ENCODE results near the gene MASP1.
"Not testable (repeated sequence)": the region's sequence is repeated elsewhere in the genome, so short reads cannot be mapped to it uniquely, and the experiment has no call there.

Gene MASP1

DNA sequence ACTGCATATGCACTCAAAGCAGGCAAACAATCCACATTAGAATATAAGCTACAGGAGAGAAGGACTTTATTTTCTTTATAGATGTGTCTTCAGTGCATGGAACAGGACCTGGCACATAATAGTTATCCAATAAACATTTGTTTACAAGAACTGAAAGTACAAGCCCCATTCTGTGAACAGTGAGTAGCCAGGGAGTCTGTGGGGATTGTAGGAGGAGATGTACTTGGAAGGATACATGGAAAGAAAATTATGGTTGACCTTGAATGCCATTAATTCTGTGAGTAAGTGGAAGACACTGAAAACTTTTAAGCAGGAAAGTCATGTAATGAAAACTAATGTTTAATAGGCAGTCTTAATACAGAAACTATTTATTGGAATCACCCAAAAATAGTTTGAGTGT, 28.3 kb downstream of the MASP1 start:
- no peak for DNase-seq

DNA sequence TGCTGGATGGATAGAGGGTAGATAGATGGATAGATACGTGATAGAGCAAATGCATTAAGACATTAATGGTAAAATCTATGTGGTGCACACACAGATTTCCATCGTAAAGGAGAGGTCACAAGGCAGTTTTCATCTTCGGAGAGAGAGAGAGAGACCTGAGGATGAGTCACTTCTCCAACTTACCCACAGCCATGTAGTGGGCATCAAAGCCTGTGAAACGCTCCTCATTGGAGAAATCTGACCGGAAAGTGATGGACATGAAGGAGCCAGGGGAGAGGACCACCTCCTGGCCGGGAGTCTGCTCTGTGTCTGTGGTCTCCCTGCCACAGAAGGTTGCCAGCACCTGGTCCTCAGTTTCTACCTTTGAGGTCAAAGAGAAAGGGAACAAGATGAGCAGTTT, 29.2 kb downstream of the MASP1 start:
- DNase-seq: no peak

DNA sequence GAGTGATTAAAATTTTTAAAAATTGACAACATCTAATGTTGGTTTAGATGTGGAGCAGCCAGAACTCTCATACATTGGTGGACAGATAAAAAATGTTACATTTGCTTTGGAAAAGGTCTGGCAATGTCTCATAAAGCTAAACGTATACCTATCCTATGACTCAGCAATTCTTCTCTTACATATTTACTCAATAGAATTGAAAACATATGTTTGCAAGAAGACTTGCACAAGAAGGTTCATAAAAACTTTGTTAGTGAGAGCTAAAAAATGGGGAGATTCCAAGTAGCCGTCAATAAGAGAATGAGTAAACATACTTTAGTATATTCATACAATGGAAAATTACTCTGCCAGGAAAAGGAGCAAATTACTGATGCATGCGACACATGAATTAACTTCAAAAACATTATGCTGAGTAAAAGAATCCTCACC, 30.0 kb downstream of the MASP1 start:
- DNase-seq: no peak

DNA sequence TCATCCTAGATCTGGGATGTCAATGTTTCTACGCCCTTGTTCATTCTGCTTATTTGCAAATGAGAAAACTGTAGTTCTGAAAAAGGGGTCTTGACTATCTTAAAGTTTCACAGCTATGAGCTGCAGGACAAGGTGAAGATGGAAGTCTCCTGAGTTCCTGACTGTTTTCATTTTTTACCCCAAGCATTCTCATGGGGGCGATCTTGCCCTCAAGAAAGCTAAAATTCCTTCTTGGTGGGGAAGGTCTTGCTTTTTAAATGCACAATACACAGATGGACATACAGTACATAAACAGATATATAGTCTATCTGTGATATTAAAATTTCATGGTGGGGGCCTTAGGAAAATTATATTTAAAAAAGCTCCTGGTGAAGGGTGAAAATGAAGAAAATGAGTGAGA, 32.4 kb downstream of the MASP1 start:
- no peak for DNase-seq

DNA sequence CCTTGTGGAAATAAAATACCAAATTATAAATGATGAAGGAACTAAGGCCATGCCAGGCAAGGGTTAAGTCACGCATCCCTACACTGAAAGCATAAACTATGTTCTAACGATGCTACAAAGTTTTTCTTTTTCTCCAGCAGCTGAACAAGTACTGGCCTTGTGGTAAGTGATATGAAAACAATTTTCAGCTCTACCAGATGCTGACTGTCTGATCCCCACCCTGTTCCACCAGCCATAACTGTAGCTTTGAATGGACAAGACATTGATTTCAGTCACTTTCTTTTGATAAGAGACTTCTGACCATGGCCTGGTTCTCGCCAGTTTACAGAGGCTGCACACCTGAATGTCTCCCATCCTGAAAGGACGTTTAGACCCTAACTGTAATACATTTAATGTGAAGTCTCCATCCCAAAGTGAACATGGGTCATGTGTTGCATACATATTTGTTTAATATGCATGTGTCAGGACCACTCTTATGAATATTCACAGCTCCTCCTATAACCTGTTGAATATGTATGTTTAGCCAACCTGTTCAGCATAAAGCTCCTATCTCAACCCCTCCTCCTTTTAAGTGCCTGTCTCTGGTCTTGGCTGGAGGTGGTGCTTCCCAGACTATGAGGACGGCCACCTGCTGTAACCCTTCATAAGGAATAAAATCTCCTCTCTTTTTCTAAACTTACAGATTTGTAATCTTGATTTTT, 33.4 kb downstream of the MASP1 start:
- DNase-seq: no peak

DNA sequence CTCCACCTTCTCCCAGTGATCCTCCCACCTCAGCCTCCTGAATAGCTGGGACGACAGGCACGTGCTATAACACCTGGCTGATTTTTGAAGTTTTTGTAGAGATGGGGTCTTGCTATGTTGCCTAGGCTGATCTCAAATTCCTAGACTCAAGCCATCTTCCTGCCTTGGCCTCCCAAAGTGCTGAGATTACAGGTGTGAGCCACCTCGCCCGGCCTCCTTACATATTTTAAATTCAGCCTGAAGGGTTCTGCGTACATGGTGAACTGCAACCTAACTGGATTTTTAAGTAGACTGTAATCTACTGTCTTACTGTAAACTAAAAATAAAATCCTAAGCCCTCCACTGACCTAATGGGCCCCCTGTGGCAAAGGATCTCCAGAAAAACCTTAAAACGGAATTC, 34.1 kb downstream of the MASP1 start:
- DNase-seq: no peak

DNA sequence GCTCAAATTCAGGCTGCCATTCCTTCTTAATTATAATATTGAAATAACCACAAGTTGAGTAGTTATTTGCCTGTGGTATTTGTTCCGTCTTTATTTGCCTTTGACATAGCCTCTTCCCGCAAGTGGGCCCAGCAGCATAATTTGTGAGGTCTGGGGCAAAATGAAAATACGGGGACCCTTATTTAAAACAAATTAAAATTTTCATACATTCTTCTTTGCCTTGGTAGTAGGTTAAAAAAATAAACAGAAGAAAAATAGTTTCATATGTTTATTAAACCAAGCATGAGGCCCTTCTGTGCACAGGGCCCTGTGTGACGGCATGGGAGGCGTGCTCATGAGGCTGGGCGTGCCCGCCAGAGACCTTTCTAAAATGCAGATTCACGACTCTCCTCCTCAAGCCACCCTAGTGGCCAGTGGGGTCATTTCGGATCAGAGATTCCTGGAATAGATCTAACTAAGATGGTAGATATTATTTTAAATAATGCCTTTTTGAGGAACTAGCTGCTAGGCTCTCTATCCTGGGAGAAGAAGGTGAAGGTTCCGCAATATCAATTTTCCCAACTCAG, 35.4 kb downstream of the MASP1 start:
- no peak for DNase-seq

DNA sequence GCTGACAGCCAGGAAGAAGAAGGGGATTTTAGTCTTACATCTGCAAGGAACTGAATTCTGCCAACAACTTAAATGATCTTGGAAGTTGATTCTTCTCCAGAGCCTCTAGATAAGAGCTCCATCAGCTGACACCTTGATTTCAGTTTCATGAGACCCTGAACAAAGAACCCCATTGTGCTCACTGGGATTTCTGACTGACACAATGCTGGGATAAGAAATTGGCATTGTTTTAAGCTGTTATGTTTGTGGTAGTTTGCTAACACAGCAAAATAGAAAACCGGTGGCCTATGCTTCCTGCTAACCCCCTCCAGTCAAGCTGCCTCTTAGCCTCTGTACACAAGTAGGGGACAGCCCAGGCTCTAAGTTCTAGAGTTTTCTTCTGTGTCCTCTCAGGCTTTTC, 36.2 kb downstream of the MASP1 start:
- DNase-seq: no peak

DNA sequence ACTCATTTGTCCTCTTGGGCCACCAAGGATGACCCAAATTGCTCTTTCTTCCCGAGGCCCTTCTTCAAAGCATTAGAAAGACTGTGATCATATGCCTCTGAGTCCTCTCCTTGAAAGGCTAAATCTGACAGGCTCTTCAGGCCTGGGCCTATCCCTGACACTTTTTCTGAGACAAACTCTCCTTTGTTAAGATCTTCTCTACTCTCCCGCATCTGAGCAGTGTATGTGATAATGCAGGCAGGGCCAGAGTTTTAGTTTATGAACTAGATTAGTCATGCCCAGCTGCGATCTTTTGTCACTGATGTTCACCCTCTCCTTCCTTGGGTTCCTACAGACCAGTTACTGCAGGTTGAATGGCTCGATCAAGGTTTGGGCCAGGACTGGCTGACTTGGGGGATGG, 39.2 kb downstream of the MASP1 start:
- no peak for DNase-seq

DNA sequence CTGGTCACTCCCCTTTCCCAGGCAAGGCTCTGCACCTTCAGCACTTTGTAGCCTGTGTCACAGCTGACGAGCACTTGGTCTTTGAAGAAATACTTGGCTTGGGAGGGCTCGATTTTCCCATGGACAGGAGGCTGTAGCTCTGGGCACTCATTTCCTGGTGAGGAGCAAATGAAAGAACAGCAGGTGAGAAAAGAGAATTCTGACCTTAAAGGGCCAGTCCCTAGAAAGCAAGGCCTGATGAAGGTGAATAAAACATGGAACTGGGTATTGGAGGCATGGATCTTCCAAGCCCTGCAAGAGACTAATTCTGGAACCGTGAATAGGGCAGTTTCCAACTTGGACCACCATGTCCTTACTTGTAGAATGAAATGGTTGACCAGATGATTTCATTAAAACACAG, 39.9 kb downstream of the MASP1 start:
- no peak for DNase-seq

DNA sequence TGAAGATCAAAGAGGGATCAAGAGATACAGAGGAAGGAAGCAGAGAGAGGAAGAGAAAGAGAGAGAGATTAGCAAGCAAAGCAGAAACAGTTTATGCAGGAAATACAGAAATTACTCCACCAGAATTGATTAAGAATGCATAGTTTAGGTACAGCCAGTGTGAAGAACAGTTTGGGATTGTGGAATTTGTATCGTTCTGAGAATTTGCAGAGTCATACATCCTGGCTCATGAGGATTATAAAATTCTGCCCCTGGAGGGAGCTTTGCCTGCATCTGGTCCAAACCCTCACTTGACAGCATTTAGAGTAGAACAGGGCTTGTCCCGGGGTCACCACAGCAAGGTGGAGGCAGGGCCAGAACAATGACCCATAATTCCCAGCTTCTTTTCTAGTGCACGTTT, 44.1 kb downstream of the MASP1 start:
- DNase-seq: no peak

DNA sequence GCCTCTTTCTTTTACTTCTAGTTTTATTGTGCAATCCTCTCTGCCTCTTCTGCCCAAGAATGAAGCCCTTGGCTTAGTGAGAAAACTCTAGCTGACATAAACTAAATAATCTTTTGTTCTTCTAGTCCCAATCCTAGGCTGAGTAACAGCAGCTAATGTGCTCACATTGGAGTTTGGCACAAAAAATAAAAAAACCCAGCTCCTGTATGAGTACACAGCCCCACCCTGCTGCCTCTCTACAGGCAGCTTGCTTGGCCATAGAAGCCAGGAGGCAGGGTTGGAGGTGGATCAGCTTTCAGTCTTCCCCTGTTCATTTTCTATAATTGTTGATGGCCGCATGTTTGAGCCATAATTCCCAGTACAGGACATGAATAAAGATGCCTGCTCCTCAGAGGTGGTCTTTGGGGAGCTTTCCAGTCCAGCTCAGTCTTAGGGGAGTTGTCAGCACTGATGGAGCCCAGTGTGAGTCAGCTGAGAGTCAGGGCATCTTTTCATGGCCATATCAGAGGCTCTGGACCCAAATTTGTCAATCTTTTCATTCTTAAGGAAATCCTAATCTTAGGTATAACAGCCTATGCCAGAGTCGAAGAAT, 47.5 kb downstream of the MASP1 start:
- DNase-seq: no peak

DNA sequence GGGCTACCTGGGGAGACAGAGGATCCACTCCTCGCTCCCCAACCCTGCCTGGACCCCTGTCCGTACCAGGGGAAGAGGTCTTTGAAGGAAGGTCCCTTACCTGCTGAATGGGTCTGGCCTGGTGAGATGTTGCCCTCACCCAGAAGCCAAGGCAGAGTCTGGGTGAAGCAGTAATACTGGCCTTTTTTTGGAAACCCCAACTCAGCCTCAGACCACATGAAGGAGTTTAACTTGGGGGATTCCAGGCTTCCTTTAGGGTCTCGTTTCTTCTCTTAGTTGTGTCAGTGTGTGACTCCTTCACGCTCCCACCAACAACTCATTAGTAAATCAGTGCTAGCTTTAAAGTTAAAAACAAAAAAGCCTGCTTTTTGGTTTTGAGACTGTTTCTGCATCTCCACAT, 48.6 kb downstream of the MASP1 start:
- DNase-seq: no peak

DNA sequence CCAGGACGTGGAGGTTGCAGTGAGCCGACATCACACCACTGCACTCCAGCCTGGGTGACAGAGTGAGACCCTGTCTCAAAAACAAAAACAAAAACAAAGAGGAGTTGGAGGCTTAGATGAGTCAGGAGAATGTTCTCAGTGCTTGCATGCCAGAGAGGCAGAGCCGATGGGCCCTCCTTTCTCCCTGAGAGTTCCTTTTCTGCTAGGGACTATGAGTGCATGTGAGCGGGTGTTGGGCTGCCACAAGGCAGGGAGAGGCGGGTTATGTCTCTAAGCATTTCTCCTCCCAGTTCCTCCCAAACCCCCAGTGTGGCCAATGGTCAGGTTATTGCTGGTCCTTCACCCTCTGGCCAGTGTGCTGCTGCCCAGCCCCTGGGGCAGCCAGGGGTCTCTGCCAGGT, 49.1 kb downstream of the MASP1 start:
- no peak for DNase-seq

DNA sequence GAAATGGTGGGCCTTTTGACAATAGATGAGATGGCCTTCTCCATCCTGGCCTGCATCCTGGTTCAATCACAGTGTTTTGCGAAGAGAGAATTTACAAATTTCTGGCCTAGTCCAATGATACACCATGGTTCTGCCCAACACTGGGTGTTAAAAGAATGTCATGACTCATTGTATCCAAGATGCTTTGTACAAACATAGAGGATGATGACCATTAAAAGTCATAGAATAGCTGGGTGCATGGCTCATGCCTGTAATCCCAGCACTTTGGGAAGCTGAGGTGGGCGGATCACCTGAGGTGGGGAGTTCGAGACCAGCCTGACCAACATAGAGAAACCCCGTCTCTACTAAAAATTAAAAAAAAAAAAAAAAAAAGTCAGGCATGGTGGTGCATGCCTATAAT, 52.7 kb downstream of the MASP1 start:
- DNase-seq: not testable (repeated sequence)

DNA sequence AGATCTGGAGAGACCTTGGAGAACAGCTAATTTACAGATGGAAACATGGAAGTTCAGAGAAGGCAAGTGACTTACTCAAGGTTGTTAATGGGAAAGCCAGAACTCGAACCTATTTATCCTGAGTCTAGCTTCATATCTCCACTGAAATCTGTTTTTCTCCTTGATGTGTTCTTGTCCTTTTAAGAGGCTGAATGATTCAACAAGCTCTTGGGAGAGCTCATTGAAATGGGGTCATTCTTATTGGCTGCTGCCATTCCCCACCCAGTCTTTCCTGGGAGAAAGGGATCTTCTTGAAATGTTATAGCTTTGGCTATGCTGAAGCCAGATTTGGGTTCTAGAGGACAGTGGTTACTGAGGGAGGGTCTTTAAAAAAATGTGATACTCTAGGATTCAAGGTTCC, 53.3 kb downstream of the MASP1 start:
- no peak for DNase-seq

DNA sequence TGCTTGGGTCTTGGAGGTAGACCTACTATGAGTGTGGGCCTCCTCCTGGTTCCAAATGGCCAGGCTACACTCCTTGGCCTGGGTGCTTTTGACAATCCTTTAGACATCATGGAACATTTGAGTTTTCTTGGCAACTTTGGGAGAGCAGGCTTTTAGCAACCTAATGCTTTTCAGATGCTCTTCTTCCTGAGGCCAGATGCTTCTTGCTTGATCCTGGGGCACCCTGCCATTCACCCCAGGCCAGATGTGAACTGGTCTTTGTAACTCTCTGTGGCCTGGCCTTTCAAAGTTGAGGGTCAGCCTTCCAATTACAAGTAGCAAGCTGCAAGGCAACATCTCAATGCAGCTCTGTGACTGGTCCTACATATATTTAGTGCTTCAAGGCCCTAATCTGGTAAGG, 53.8 kb downstream of the MASP1 start:
- no peak for DNase-seq

DNA sequence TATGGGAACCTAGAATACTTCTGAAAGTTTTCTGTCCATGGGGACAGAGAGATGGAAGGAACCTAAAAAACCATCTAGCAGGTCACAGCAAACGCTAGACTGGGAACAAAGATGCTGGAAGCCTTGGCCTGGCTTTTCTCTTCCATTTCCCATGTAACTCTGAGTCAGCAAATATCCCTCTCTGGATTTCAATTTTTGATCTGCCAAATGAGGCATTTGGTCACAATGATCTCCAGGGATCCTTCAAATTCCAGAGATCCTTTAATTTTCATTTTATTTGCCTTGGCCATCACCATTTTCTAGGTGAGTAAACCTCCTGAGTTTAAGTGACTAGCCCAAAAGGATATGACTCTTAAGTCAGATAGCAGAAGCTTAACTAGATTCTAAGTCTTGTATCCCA, 54.6 kb downstream of the MASP1 start:
- DNase-seq: no peak

DNA sequence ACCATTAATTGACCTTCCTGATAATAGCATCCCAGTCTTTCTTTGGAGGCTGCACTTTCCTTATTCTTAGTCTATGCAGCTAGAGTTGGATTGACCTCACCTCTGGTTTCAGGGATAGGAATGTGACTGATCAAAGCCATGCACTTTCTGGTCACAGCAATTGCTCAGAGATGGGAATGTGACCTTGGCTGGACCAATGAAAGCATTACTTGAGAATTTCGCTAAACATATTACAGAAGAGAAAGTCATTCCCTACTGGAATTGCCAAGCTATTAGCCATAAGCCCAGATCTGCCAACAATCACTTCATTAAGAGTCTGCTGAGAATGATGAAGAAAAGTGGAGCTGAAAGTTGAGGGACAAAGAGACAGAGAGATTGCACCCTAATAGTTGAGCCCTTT, 61.5 kb downstream of the MASP1 start:
- no peak for DNase-seq

DNA sequence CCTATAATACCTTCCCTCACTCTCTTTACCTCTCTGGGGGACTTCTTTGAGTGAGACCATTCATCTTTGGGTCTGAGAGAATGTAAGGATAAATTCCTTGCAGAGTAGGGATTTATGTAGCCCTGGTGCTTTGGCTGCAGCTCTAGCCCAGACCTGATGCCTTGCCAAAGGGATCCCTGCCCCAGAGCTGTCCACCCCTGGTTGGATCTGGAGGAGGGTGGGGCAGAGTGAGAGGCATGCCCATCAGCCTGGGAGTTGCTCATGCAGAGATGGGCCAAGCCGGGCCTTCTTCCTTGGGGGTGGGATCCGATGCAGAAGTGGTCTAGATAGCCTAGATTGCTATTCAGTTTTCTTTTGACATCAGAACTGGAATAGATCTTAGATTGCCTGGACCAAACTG, 62.8 kb downstream of the MASP1 start:
- DNase-seq: no peak

DNA sequence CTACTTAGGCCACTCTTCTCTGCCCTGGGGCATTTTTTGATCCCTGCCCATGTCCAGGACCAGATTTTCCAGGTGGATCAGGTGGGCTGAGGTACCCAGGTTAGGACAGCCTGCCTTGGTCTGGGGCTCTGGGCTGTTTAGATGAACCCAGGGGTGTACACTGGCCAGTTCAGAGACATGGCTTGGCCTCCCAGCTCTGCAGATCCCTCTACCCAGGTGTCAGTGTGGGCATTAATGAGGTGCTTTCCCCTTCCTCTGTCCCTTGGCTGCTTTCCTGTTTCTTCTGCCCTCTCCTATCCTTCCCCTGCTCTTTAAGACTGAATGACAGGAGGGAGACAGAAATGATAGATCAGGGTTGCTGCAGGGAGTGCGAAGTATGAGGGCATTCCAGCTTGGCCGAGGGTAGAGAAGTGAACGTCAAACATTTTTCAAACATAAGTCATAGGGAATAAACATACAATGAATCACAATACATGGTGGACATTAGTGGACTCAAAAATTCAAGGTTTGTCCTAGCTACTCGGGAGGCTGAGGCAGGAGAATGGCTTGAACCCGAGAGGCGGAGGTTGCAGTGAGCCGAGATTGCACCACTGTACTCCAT, 63.8 kb downstream of the MASP1 start:
- no peak for DNase-seq

DNA sequence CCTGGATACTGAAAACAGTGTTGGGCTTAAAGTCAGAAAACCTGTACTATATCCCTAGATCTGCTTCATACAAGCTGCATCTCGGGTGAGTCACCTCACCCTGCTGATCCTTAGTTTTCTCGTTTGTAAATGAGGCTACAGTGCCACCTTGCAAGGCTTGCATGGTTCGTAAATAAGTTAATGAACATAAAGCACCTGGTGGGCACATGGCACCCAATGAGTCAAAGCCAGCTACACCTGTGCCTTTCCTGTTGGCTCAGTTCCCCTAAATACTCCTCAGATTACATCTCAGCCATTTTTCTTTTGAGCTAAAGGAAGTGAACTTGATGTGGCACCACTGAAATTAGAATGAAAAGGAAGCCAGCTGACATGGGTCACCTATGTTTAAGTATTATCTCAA, 67.7 kb downstream of the MASP1 start:
- no peak for DNase-seq

DNA sequence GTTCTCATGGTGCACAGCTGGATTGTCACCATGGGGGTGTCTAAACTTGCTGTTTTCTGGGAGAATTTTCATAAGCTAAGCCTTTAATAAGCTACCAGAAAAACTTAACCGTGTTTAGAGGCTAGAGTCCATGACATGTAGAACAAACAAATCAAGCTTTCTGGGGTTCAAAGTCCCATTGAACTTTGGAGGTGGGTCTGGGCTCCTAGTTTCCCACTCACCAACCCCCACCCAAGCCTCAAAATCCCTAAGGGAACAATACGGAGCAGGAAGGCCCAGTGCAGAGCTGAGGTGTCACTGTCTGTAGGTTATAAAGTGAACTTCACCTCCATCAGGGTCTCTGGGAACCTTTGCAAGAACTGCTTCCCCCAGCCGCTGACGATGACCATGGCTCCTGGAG, 68.7 kb downstream of the MASP1 start:
- no peak for DNase-seq

DNA sequence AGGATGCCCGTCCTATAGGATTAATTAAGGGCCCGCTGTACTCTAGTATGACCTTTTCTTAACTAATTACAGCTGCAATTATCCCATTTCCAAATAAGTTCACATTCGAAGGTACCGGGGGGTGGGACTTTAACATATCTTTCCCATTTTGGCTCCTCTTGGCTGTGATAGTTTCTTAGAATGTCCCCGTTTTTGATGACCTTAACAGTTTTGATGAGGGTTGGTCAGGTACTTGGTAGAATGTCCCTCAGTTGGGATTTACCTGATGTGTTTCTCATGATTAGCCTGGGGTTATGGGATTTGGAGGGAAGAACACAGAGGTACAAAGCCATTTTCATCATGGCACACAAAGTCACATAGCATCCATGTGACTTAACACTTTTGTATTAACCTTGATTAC, 76.1 kb downstream of the MASP1 start:
- DNase-seq: no peak

DNA sequence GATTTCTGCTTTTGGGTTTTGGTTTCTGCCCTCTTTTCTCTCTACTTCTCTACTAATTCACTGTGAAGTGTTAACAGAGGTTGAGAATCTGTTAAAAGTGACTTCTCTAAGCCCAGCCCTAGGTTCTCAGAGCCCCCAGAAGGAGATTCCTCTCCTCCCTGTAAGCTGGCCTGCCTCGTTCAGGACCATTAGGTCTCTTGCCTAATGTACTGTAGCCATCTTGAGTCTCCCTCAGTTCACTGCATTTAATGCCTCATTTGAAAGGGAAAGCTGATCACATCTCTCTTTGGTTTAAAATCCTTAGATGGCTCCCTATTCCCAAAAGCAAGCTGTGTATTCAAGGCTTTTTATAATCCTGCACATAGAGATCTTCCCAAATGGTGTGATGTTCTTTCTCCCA, 77.9 kb downstream of the MASP1 start:
- DNase-seq: no peak
